Glutamatergic neuron (in vitro differentiated cells): ENCODE results near the gene PHETA1. TPM values are rescaled to one million over a fixed set of nuclear protein-coding genes. Genes with fewer than 3 reads are reported as not detected.

Experiments used
- DNase-seq: peaks from one replicate; pipeline ENCODE4 v3.0.0; 2022
- H3K27ac Mint-ChIP-seq: one replicate; pipeline ENCODE4 v1.8.0; 2020; ENCODE audit warnings: mild to moderate bottlenecking, mixed read lengths, inconsistent platforms; ENCODE audit not compliant: unreplicated experiment
- H3K27me3 Mint-ChIP-seq: one replicate; pipeline ENCODE4 v1.8.0; 2020; ENCODE audit warnings: mild to moderate bottlenecking, moderate library complexity, mixed read lengths, inconsistent platforms; ENCODE audit not compliant: unreplicated experiment
- H3K36me3 Mint-ChIP-seq: one replicate; pipeline ENCODE4 v1.8.0; 2020; ENCODE audit warnings: mild to moderate bottlenecking, mixed read lengths, inconsistent platforms; ENCODE audit not compliant: unreplicated experiment
- H3K4me1 Mint-ChIP-seq: one replicate; pipeline ENCODE4 v1.8.0; 2020; ENCODE audit warnings: mild to moderate bottlenecking, low read depth, mixed read lengths, inconsistent platforms; ENCODE audit not compliant: unreplicated experiment
- H3K4me3 Mint-ChIP-seq: one replicate; pipeline ENCODE4 v1.8.0; 2020; ENCODE audit warnings: mild to moderate bottlenecking, mixed read lengths, inconsistent platforms; ENCODE audit not compliant: unreplicated experiment
- H3K9me3 Mint-ChIP-seq: one replicate; pipeline ENCODE4 v1.8.0; 2020; ENCODE audit warnings: mild to moderate bottlenecking, moderate library complexity, mixed read lengths, inconsistent platforms; ENCODE audit not compliant: unreplicated experiment
- CTCF ChIP-seq: fragments of 200-600 bp; sonication (generic); IDR thresholded peaks from one replicate; pipeline ENCODE4 v1.5.0; 2021; ENCODE audit not compliant: partially characterized antibody, unreplicated experiment
- long read RNA-seq: library from polyadenylated mRNA; unstranded; transcript quantifications from one replicate; pipeline ENCODE4 v2.0.0, GENCODE V29; 2020; ENCODE audit not compliant: unreplicated experiment
- total RNA-seq: library from RNA; stranded (reverse); fragmentation: NEBNext Ultra II Directional; extraction: Animal tissue kit (Norgen Biotek cat#: 25700); gene quantifications from one replicate; pipeline ENCODE4 v1.2.1, GENCODE V29; 2021; ENCODE audit not compliant: unreplicated experiment

The PHETA1 gene, protein sequence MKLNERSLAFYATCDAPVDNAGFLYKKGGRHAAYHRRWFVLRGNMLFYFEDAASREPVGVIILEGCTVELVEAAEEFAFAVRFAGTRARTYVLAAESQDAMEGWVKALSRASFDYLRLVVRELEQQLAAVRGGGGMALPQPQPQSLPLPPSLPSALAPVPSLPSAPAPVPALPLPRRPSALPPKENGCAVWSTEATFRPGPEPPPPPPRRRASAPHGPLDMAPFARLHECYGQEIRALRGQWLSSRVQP
- total RNA-seq, result 33.2 TPM
- long read RNA-seq, partial matches to known transcripts, result 0 of 1 reads
- long read RNA-seq, other reads (novel, unspliced or antisense), result 1 of 1 reads

DNA sequence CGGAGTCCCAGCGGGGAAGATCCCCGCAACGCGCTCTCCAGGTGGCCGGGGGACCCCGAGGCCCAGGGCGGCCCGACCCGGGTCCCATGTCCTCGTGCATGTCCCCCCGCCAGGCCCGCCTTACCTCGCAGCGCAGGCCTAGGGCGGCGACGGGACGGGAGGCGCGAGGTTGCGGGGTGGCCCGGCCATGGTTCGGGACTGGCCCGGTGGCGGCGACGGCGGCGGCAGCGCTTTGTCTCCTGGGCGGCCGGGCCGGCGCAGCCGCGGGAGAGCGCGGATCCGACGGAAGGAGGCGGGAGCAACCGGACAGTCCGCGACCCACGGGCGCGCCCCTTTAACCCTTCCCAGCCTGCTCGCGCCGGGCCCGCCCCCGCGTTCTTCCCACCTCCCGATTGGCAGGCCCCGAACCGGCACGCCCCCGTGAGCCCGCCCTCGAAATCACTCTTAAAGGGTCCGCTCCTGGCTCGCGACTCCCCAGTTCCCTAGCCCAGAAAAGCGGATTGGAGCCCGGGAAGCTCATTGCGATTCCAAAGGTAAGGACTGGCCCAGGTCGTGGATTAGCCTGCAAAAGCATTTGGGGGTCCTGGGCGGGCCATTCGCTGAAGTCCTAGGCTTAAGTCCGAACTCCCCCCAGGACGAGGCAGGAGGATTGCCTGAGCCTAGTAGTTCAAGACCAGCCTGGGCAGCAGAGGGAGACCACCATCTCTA, at the start of gene PHETA1:
Gene PHETA1, minus strand, starts transcription at position 308 of the 708 bp plus-strand sequence. CDS start 5,668 bp downstream, outside the sequence.
- peaks cover 5% of the 10 kb centered on the region for H3K4me1 Mint-ChIP-seq
- peaks cover 10% of the 10 kb centered on the region for H3K27me3 Mint-ChIP-seq
- peak within 1 kb of the TSS; percentile 55 for H3K27ac Mint-ChIP-seq
- no peak for TF ChIP-seq CTCF
- DNase-seq, result peak; percentile 97
- H3K4me3 Mint-ChIP-seq, result peak within 1 kb of the TSS; percentile 90
- no peaks in the 10 kb centered on the region for H3K36me3 Mint-ChIP-seq
- peaks cover 8% of the 10 kb centered on the region for H3K9me3 Mint-ChIP-seq

DNA sequence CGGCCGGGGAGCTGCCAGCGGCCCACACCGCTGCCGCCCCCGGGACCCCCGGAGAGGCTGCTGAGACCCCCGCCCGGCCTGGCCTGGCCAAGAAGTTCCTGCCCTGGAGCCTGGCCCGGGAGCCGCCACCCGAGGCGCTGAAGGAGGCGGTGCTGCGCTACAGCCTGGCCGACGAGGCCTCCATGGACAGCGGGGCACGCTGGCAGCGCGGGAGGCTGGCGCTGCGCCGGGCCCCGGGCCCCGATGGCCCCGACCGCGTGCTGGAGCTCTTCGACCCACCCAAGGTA, 49.6 kb upstream of the PHETA1 start:
- no peak overlapping the region for H3K27ac Mint-ChIP-seq
- DNase-seq, result no peak
- H3K4me3 Mint-ChIP-seq, result no peak overlapping the region
- H3K27me3 Mint-ChIP-seq, result peaks cover 1% of the 10 kb centered on the region
- H3K9me3 Mint-ChIP-seq, result no peaks in the 10 kb centered on the region
- peaks cover 2% of the 10 kb centered on the region for H3K4me1 Mint-ChIP-seq
- H3K36me3 Mint-ChIP-seq, result no peaks in the 10 kb centered on the region
- no peak for TF ChIP-seq CTCF

DNA sequence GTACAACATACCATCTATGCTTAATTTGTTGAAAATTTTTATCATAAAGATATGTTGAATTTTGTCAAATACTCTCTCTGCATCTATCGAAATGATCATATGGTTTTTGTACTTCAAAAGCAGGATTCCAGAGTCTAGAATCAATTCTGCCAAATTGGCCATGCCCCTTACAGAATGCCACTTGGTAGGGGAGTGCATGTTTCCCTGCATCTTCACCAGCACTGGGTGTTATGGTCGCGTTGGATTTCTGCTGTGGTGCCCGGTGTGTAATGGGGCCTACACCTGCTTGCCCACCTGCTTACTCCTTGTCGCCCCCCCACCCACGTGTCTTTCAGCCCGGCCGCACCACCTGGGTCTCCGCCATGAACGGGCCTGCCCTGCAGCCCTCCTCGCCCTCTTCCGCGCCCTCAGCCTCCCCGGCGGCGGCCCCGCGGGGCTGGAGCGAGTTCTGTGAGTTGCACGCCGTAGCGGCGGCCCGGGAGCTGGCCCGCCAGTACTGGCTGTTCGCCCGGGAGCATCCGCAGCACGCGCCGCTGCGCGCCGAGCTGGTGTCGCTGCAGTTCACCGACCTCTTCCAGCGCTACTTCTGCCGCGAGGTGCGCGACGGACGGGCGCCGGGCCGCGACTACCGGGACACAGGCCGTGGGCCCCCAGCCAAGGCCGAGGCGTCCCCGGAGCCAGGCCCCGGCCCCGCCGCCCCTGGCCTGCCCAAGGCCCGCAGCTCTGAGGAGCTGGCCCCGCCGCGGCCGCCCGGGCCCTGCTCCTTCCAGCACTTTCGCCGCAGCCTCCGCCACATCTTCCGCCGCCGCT, 49.1 kb upstream of the PHETA1 start:
- no peak for TF ChIP-seq CTCF
- Mint-ChIP-seq H3K27me3 (peaks cover 6% of the 10 kb centered on the region), H3K36me3 (no peaks in the 10 kb centered on the region), H3K9me3 (peaks cover under 1% of the 10 kb centered on the region), H3K4me3 (no peak overlapping the region), H3K27ac (no peak overlapping the region), H3K4me1 (peaks cover 7% of the 10 kb centered on the region)
- no peak for DNase-seq

GRCh38 chr12:111417290-111417689, 48.4 kb upstream of the PHETA1 start:
- DNase-seq, result no peak
- Mint-ChIP-seq H3K4me1 (peaks cover 10% of the 10 kb centered on the region), H3K36me3 (no peaks in the 10 kb centered on the region), H3K4me3 (no peak overlapping the region), H3K27me3 (peaks cover 6% of the 10 kb centered on the region), H3K9me3 (peaks cover 4% of the 10 kb centered on the region), H3K27ac (no peak overlapping the region)
- TF ChIP-seq CTCF, result no peak
